Stimulated activated naive CD4-positive, alpha-beta T cell (primary cell): ENCODE measurements around the gene CDON.

Experiments
- DNase-seq, 6 experiments: peaks; one replicate each; lab custom pipeline; 2025; lab: John Stamatoyannopoulos, UW

The CDON gene

DNA sequence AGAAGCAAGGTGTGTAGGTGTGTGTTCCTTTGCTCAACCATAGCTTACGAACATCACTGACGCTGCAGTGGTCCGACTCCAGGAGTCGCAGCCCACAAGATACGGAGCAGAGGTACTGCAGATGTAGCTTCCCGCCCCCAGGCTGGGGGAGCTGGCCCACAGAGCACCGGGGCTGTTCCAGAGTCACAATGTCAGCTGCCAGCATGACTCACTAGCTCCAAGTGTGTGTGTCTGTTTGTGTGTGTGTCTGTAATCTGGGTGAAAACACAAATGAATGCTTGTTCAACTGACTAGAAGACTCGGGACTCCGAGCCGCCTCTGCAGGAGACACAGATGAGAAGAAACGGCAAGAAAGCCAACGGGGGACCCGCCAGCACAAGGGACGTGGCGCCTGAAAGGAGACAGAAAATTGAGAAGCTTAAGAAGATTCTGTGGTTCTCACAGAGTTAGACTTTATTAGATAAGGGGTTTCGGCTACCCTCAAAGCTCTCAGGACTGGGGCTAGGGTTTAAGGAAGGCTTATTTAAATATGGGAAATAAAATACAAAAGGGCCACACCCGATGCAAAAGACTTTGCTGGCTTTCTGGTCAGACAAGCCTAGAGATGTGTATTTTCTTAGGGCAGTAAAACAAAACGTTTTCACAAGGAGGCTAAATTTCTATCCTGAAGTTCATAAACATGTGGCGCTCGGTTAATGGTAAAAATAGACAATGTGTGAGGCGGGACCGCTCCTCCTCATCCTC is 106.1 kb downstream of the CDON start:
- DNase-seq = no peak

DNA sequence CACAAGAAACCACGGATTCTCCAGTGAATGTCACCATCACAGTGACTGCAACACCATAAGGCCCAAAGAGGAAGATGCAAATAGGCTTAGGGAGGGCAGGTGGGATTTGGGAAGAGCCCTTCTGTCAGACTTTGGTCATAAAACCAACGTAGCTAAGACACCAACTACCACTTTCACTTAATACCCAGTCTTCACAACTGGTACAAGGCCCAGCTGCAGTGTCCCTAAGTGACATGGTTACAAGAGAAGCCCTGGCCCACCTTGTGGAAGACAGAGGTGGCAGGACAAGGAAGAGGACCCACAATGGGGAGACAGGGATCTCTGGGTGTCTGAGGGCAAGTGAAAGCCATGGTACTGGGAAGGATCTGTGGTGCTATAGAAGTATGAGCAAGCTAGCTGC is 106.8 kb downstream of the CDON start:
- no peak for DNase-seq

DNA sequence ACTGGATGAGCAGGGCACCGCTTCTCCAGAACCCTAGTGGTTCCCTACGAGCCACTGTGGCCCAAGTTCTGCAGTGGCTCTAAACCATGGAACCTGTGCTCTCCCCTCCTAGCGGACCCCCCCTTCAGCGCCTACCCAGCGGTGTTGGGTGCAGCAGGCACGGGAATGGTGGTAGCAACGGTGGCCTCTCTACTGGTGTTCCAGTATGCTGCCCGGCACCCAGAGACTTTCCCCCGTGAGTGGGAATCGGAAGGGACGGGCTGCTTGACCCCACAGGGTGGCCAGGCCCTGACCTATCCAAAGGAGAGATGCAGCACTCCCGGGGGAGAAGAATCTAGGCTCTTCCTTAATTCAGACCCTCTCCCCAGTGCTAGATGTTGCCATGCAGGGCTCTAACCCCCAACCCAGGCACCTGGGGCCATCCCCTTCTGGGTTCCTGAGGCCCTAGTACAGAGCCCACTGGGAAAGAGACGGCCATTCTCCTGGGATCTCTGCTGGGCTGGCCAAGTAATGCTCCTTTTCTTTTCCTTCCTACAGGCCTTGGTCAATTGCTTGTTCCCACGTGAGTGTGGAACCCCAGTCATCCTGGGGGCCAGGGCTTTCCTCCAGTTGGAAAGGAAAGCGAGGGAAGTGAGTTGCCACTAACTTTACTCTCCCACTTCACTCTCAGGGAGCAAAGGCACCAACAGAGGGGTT is 107.6 kb downstream of the CDON start:
- no peak for DNase-seq

DNA sequence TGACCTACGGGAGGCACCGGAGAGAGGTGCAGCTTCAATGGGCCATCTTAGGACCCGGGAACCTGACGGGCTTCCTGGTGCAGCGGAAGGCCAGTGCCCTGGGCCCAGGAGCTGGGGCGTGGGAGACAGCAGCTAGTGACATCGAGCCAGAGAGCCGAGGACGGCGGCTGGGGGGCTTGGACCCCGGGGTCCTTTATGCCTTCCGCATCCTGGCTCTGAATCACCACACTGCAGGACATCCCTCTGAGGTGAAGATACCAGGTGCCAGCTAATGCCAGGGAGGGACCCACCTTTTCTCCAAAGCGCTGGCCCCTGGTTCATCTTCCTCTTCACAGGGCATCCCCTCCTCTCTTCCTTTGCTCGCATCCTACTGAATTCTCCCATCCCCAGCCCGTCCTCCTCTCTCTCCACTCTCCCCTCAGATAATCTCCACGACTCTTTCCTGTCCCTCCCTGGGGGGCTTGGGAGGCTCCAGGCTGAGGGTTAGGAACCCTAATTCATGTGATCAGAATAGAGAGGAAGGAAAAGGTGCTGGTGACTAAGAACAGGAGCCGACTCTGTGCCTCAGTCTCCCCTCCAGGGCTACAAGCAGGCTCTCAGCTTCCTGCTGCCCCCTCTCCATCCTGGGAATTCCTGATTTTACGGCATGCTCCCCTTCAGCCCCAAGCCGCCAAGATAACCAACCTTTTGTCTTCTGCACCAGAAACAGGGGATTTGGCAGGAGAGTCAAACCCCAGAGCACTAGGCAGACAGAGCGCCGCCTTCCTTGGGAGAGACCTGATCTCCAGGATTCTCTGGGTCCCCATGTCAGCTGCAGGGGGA is 108.3 kb downstream of the CDON start:
- DNase-seq = no peak

DNA sequence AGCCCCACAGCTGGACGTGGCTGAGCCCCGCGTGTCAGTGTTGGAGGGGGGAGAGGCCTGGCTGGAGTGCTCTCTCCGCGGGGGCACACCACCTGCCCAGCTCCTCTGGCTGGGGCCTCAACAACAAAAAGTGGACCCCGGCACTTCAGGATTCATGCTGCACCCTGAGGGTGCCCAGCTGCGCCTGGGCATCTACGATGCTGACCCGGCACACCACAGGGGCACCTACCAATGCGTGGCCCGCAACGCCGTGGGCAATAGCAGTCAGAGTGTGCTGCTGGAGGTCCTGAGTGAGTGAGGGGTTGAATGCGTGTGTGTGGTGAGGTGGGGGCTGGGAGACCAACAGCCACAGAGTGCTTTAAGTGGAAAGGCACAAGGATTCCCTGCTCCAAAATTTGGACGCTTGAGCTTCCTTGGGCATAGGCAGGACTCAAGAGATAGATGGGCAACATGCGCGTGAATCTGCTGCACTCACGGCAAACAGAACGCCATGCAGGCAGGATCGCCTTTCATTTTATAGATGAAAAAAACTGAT is 109.2 kb downstream of the CDON start:
- no peak for DNase-seq

DNA sequence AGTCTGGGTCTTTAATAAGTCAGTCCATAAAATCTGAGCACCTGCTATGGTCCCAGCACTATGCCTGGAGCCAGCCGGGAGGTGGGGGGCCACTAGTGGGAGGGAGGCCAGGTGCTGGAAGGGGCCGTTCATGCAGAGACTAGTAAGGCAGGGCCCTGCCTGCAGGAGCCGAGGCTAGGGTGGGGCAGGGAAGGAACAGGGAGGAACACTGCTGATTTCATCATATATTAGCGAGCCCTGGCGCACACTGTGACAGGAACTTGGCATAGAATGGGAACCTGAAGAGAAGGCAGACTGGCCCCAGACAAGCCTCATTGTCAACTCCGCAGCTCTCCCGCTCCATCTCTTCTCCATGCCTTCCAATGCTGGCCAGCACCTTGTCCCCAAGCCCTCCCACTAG is 109.7 kb downstream of the CDON start:
- no peak for DNase-seq

DNA sequence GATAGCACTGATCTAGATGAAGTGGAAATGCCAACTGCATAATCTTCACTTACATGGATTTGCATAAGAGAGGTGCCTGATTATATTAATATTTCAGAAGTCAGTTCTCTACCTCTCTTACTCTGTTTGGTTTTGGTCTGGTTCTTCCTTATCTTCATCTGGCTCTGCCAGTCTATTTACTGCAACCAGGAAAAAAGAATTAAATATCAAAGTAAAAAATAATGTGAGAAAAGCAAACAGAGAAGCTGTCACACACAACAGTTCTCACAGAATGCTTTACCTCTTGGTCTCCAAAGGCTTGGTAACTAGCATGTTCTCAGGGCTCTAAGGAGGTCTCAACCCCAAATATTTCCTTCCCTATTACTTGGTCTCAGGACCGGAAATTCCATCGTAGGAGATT is 110.1 kb downstream of the CDON start:
- no peak for DNase-seq

DNA sequence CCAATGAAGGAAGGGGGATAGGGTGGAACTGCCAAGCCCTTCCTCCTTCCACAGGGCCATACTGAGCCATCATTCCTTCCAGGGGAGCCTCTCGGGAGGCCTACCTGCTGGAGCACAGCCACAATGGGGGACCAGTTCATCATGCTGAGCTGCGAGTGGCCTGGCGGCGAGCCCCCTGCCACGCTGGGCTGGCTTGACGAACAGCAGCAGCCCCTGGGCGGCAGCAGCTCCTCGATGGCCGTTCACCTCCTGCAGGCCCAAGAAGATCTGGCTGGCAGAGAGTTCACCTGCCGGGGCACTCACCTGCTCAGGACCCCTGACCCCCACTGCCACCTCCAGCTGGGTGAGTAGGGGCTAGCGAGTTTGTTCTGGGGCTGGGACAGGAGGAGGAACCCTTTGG is 110.9 kb downstream of the CDON start:
- DNase-seq = no peak

DNA sequence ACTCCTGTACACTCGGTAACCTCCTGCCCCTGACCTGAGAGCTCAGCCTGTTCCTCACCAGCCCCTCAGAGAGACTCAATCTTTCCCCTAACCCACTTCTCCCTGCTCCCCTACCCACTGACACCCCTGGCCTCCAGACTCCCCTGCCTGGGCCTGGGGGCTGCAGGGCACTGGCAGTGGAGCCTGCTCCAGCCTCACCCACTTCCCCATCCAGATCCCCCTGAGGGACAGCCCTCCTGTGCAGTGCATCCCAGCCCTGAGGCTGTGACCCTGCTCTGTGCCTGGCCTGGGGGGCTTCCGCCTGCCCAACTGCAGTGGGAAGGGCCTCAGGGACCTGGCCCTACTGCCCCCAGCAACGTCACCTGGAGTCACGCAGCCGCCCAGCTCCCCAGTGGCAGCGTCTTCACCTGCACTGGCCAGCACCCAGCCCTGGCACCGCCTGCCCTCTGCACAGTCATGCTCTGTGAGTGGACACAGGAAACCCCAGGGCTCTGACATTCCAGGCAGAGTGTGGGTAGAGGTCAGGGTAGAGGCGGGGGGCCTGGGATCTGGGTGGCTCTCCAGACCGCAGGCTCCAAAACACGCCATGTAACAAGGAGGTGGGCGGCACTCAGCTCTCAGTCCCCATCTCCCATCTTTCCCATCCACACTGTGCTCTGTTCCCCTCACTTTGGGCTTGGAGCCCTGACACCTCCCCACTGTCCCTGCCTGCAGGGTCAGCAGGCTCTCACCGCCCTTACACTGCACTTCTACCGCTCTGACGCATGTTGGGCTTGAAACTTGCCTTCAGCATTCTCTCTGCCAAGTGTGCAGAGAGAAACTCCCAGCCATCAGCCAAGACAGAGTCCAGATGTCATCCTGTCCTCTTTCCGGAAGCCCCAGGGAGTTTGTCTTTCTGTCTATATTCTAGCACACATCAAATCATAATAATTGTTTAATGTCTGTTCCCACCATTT is 111.7 kb downstream of the CDON start:
- DNase-seq = no peak

DNA sequence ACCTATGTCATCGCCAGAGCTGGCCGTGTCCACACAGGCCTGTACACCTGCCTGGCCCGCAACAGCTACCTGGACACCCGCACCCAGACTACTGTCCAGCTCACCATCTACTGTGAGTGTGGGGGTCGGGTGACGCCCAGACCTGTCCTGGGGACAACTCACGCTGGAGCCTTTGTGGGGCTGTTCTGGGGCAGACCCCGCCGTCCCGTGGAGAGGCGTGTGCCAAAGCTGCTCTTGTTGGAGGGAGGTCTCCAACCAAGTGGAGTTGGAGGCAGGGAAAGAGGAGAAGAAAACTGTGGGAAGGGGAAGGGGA is 112.5 kb downstream of the CDON start:
- no peak for DNase-seq

DNA sequence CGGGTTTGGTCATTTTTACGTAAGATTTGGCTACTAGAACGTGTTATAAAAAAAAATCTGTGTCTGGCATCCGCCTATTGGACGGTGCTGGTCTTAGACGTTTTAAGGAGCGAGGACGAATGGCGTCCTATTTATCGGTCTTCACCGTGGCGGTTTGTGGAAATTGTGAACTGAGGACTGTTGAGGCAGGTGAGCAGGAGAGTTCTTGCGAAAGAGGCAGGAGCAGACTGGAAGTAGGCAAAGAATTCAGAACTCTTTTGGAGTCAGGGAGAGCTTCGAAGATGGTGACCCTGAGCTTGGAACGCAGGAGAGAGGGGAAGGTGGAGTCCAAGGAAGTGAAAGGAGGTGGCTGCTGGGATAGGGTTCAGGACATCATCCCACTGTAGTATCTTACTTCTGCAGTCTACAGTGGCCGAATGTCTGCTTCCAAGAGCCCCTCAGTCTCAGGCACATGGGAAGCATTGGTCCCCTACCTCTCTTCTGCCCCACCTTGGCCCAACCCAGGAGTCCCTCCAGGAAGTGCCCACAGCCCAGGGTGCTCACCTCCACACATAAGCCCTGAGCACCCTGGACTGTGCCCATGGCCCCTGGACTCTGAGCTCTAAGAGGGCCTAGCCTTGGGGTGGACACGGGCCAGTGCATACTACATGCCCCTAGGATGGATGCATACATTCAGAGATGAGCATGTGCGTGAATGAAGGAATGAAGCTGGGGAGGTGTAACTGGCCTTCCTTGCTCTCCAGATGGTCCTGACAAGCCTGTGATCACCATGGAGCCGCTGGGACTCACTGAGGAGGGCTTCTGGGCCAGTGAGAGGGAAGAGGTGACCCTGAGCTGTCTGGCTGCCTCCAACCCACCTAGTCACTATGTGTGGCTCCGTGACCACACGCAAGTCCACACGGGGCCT is 113.1 kb downstream of the CDON start:
- no peak for DNase-seq

DNA sequence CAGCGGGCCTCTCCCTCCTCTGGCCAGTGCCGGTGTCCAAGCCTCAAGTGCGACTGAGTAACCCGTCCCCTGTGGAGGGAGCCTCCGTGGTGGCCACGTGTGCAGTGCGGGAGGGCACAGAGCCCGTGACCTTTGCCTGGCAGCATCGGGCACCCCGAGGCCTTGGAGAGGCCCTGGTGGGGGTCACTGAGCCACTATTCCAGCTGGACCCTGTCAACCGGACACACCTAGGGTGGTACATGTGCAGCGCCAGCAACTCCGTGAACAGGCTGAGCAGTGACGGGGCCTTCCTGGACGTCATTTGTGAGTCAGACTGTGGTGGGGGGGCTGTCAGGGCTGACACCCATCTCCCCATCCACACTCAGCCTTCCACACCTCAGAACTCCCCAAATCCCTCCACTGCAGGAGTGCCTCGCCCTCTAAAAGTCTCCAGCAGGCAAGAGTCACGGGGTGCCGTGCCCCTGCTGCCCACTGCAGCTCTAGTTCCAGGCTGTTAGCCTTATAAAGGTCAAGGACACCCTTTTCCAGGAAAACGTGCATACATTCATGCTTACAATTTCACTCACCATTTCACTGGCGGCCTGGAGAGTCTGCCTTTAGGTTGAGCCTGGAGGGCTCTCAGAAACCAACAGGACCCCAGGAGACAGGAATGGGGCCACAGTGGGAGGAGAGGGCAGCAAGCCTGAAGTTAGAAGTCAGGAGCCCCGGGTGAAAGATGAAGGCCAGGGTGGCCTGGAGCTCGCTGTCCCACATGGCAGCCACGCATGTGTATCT is 114.2 kb downstream of the CDON start:
- no peak for DNase-seq

DNA sequence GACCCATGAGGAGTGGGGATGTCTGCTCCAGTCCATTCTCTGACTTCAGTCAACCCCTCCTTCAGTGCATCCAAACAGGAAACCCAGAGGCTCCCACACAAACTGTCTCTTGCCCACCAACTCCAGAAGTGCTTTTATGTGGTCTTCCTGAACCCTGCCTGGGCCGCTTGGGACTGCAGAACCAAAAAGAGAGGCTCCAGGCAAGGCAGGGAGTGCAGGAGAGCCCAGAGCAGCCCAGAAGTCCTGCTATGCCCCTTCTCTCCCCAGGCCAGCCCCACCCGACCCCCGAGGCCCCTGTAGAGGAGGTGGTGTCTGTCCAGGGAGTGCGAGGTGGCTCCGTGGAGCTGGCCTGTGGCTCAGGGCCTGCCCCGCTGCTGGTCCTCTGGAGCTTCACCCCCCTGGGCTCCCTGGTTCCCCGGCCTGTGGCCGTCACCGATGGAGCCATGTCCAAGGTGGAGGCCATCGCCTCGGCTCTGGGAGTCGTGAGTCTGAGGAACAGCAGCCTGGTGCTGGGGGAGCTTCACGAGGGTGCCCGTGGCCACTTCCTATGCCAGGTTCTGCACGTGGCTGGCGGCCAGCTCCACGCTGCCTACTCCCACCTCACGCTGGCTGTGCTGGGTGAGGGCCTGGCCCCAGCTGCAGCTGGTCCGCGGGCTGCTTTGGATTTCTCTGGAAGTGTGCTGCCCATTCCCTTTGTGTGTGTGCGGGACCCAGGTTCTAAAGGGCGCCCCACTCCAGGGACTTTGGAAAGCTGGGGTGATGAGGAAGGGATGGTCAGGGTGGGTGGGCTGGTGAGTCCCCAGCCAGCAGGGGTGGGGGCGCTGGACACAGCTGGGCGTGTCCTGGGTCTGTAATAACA is 115.0 kb downstream of the CDON start:
- DNase-seq = no peak

DNA sequence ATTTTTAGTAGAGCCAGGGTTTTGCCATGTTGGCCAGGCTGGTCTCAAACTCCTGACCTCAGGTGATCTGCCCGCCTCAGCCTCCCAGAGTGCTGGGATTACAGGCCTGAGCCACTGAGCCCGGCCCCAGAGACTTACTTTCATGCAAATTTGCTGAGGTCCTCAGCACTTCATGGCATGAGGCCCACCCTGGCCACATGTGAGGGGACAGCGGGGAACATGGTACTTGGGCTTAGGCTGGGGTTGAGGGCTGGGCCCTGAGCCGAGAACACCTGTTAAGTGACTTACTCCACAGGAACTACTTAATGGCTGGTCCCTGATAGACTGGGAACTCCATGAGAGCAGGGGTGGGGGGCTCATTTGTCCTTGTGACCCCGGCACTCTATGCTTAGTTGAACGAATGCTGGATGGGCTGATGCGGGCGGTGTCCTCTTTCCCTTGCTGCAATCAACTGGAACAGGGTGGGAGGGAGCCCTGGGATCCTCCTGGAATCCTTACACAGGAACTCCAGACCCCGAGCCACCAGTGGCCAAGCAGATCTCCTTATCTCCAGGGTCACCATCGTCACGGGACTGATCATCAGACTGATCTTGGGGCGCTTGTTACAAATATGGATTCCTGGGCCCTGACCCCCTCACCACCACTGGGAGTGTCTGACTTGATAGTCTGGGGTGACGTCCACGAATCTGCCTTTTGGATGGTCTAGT is 115.8 kb downstream of the CDON start:
- no peak for DNase-seq

DNA sequence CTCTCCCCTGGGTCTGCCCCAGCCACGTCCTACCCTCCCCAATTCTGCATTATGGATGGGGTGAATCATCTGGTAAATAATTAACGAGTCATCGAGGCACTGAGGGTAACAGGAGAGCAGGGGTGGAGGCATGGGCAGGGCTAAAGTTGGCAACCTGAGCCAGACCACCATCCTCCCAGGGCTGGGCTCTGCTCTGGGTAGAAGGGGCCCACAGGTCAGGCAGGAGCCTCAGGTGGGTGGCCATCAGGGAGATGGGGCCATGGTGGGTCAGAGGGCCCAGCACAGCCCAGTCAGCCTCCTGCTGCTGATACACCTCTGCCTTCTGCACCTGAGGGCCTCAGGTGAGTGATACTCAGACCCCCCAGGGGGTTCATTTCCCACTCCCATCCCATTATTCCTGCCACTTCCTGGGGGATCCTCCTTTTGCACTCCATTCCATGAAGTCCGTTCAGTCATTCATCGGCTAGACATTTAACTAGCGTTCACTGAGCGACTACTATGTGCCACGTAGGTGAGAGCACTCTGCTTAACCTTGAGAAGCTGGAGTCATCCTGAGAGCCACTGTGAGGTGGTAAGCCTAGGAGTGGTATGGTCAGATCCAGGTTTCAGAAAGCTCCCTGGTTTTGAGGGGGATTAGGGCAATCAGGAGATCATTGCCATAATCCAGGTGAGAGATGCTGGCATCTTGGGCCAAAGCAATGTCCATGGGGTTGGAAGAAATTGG is 116.7 kb downstream of the CDON start, which contains the start of gene VSIG10L2:
Gene VSIG10L2, plus strand, starts transcription at position 248 of the 724 bp plus-strand sequence. Its CDS starts 12 bp downstream, at position 260.
- no peak for DNase-seq

DNA sequence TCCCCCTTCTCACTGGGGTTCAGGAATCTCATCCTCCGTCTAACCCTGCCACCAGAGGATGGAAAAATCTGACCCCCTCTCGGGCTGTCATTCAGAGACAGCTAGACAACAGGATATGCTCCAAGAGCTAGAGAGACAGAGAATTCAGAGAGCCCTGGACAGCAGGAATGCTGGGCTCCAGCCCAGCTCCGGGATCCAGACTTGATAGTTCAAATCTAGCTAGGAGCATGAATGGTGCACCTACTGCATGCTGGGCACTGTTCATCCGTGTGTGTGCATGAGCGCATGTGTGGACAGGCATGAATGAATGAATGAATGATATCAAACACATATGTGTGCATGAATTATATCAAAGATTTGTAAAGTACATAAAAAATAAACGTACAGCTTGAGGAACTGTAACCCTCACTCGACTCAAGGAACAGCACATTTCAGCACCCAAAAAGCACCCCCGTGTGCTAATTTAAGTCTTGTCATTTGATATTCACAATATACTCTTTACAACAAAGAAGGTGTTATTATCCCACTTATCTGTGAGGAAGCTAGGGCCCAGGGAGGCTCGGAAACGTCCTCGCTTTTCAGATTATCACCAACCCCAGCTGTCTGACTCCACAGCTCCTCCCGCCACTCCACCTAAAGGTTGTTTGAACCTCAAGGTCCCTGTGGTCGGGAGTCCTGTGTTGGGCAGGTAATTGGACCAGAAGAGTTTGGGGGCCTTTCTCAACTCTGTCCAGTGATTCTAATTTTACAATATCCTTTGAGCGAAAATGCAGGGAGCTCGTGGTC is 117.5 kb downstream of the CDON start:
- no peak for DNase-seq
